Small intestine (tissue), 7 donors: Measurements from ENCODE around the gene CYREN. TPM values are rescaled to one million over a fixed set of nuclear protein-coding genes. Genes with fewer than 3 reads are reported as not detected.

Experiments
- DNase-seq, 2 donors: peaks; one replicate each; pipeline versions ENCODE4 v3.0.0 to v3.0.0-alpha.2; 2013
- FAIRE-seq: peaks from 2 replicates; lab custom pipeline; 2012; peaks lifted over from hg19 to GRCh38; lab: Jason Lieb, UNC
- H3K27ac ChIP-seq, 3 donors: one replicate each; pipeline ENCODE4 v1.5.1; 2013; ENCODE audit warnings: low read length in 2 of 3, mild to moderate bottlenecking in 2 of 3, control low read depth in 1 of 3, inconsistent platforms in 1 of 3, low read depth in 1 of 3, moderate library complexity in 1 of 3
- H3K27me3 ChIP-seq, 3 donors: one replicate each; pipeline ENCODE4 v1.6.1; 2013; ENCODE audit warnings: low read length in 3 of 3, inconsistent platforms in 1 of 3; ENCODE audit not compliant: control insufficient read depth in 3 of 3, insufficient read depth in 3 of 3
- H3K36me3 ChIP-seq, 3 donors: one replicate each; pipeline ENCODE4 v1.6.1; 2013; ENCODE audit warnings: low read length in 3 of 3, inconsistent platforms in 1 of 3, low read depth in 1 of 3, mild to moderate bottlenecking in 1 of 3, moderate library complexity in 1 of 3; ENCODE audit not compliant: control insufficient read depth in 3 of 3, insufficient read depth in 2 of 3
- H3K4me1 ChIP-seq, 3 donors: one replicate each; pipeline ENCODE4 v1.6.1; 2013; ENCODE audit warnings: low read length in 2 of 3, inconsistent platforms in 1 of 3, low read depth in 1 of 3, mild to moderate bottlenecking in 1 of 3, moderate library complexity in 1 of 3; ENCODE audit not compliant: control insufficient read depth in 3 of 3, insufficient read depth in 2 of 3
- H3K4me3 ChIP-seq, 3 donors: one replicate each; pipeline ENCODE4 v1.5.1; 2013; ENCODE audit warnings: low read length in 3 of 3, control low read depth in 1 of 3, inconsistent platforms in 1 of 3, low read depth in 1 of 3, mild to moderate bottlenecking in 1 of 3, moderate library complexity in 1 of 3
- H3K9me3 ChIP-seq, 2 donors: one replicate each; pipeline ENCODE4 v1.6.1; 2013; ENCODE audit warnings: low read depth in 1 of 2, low read length in 1 of 2; ENCODE audit not compliant: control insufficient read depth in 2 of 2, insufficient read depth in 1 of 2
- WGBS, 3 donors: extraction: QIAGEN DNeasy Blood & Tissue Kit; methylation state at CpG; one replicate each; pipeline ENCODE4 v1.1.7; 2013; 5-methylcytosine and 5-hydroxymethylcytosine counted together
- polyA plus RNA-seq, 4 donors: library from polyadenylated mRNA; stranded (reverse) in 3 of 4; unstranded in 1 of 4; fragments of 200-250 nt in 3 of 4; fragments of 120-200 nt in 1 of 4; gene quantifications; one replicate each; pipeline versions ENCODE4 v1.2.1 to v1.2.3, GENCODE V29; 2013
- donor health status: healthy with polysubstance abuse.
- donor health status: control.
- donor health status: control.
- donor health status: Bipolar disorder and iron deficiency.
- donor health status: healthy.

Gene CYREN
- polyA plus RNA-seq, 4 donors: 26.6 to 33.8 (median 28.9) TPM

DNA sequence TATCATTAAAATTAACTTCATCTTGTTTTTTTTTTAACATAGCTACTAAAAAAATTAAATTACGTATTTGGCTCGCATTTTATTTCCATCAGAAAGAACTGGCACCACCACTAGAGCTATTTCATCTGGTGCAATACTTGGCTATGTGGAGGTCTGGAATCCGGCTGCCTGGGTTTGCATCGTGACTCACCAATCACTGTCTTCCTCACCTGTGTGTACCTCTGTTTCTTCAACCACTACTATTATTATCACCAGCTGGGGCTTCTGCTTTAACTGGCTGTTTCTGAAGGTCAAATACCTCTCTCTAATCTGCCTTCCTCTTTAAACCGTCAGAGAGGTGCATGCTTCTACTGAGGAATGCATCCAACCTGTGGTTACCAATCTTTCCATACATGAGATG lies 34.4 kb upstream of the CYREN start:
- no peak overlapping the region for H3K27ac ChIP-seq

DNA sequence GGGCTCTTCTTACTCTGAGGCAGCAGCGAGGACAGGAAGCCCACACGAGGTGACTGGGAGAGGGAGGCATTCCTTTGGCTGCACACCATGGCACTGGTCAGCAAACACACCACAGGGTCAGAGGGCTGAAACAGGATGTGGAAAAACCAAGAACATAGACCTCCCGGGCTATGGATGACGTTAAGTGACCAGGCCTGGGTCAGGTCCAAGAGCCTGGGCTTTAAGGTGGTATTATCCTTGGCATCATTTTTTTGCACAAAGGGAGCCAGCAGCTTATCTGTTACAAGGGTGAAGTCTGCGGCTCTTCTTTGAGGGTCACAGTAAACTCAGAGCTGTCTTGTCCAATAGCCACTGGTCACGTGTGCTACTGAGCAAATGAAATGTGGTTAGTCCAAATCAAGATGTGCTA lies 33.8 kb upstream of the CYREN start:
- no peak overlapping the region for H3K4me3 ChIP-seq
- peaks cover 0 to 17% (median 3%) of the 10 kb centered on the region in 3 donors for H3K36me3 ChIP-seq
- no peaks in the 10 kb centered on the region for H3K4me1 ChIP-seq
- H3K27ac ChIP-seq: no peak overlapping the region
- DNase-seq (no peak), FAIRE-seq (no peak)
- H3K27me3 ChIP-seq: peaks cover 0 to under 1% (median 0%) of the 10 kb centered on the region in 3 donors
- H3K9me3 ChIP-seq: no peaks in the 10 kb centered on the region
- WGBS, 3 donors: 87 to 90% (median 88%) methylated on average over 6 of the region's 6 CpGs

More for the DNA sequence above, 34.4 kb upstream of the CYREN start:
- H3K27me3 ChIP-seq: peaks cover 0 to 4% (median 0%) of the 10 kb centered on the region in 3 donors
- H3K9me3 ChIP-seq: no peaks in the 10 kb centered on the region
- no peak for FAIRE-seq
- no peak overlapping the region for H3K4me3 ChIP-seq
- 91 to 92% (median 92%) methylated on average over 5 of the region's 5 CpGs for WGBS, 3 donors
- no peaks in the 10 kb centered on the region for H3K4me1 ChIP-seq
- no peak for DNase-seq
- H3K36me3 ChIP-seq: peaks cover 0 to 15% (median 3%) of the 10 kb centered on the region in 3 donors

DNA sequence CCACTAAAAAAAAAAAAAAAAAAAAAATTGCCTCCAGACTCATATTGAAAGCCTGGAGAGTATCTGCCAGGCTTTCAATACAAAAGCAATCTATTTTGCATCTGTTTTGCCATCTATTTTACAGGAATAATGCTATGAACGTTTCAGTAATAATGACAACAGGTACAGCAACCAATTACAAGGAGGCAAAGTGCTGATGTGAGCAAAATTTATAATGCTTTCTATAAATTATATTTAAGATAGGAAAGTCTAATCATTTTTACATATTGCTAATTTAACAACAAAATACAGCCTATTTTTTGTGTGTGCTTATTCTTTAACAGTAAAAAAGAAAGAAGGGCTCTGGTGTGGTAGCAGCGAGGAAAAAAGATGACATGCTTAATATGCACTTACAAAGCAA lies 30.8 kb upstream of the CYREN start:
- H3K9me3 ChIP-seq: no peaks in the 10 kb centered on the region
- FAIRE-seq (no peak), DNase-seq (no peak)
- H3K4me3 ChIP-seq: no peak overlapping the region
- H3K4me1 ChIP-seq: no peaks in the 10 kb centered on the region
- H3K27me3 ChIP-seq: no peaks in the 10 kb centered on the region
- 84 to 91% (median 85%) methylated on average over 2 of the region's 2 CpGs for WGBS, 3 donors
- H3K27ac ChIP-seq: no peak overlapping the region
- H3K36me3 ChIP-seq: peaks cover 5 to 35% (median 5%) of the 10 kb centered on the region in 3 donors

DNA sequence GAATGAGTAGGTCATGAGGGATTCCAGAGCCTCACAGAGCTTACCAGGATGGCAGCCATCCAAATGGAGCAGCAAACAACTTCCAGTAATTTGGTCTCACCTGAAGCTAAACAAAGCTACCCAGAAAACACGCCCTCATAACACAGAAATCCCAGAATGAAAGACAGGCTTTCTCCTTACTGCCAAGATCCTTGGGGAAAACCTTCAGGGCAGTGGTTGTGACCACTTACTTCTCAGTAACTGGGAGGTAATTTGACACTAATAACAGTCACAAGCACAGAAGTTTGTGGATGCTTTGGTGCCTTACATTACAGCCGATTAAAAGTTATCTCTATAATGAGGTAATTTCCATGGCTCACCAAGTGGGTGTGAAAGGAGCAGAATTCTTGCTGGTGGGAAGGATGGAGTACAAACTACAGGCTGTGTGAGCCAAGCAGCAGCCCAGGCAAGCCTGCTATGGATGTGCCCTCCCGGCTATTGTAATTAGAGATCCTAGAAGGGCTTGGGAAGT lies 30.4 kb upstream of the CYREN start:
- FAIRE-seq: no peak
- H3K4me3 ChIP-seq: no peak overlapping the region
- peaks cover 5 to 38% (median 8%) of the 10 kb centered on the region in 3 donors for H3K36me3 ChIP-seq
- H3K4me1 ChIP-seq: no peaks in the 10 kb centered on the region
- H3K9me3 ChIP-seq: no peaks in the 10 kb centered on the region
- H3K27ac ChIP-seq: no peak overlapping the region
- no peaks in the 10 kb centered on the region for H3K27me3 ChIP-seq
- 74 to 88% (median 74%) methylated on average over 3 of the region's 3 CpGs for WGBS, 3 donors
- no peak for DNase-seq

DNA sequence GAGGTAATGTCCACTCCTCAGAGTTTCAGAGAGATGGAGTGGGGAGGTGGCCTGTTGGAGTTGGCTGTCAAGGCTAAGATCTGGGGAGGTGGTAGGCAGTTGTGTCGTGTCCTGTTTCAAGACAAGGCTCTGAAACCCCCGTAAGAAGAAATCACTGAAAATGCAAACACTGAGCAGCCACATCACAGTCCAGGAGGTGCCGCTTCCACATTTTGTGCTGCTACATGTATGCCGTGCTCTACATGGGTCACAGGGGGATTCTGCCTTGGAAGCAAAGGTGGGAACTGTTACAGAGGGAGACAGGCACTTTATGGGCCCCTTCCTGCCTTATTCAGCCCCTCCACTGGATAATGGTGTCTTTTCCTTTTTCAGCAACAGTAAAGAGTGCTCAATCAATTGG lies 28.9 kb upstream of the CYREN start:
- Histone ChIP-seq H3K9me3 (no peaks in the 10 kb centered on the region), H3K4me3 (no peak overlapping the region), H3K27me3 (no peaks in the 10 kb centered on the region), H3K27ac (no peak overlapping the region), H3K36me3 (peaks cover 5 to 41% (median 10%) of the 10 kb centered on the region in 3 donors), H3K4me1 (no peaks in the 10 kb centered on the region)
- WGBS, 3 donors: 91 to 97% (median 93%) methylated on average over 4 of the region's 4 CpGs
- FAIRE-seq (no peak), DNase-seq (no peak)

DNA sequence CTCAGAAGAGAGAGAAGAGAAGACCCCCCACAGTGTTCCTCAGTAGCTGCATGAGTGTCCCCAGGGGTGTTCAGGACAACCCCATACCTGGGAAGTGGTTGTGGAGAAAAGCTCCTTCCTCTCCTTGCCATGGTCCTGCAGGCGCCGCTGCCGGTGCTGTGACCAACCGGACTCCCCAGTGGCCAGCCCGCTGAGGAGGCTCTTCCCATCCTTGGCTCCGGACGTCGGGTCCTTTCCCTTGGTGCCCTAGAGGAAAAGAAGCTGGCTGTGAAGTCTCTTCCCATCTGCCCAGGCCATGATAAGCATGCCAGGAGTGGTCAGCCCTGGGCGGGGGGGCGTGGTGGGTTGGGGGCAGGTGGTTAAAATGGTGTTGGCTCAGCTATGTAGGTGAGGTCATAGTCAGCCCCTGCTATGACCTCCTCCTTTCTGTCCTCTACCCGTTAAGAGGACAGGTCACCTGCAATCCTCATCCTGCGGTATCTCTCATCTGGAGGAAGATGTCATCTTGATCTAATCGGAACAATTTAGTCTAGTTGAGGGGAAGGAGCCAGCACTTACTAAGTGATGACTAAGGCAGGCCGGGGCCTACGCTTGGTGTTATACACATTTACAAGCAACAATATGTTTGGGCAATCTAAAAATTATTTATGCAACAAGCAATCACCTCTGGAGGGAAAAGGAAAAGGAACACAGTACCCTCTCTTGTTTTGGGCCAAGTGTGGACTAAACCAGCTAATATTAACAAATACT lies 27.6 kb upstream of the CYREN start:
- Histone ChIP-seq H3K27me3 (no peaks in the 10 kb centered on the region), H3K27ac (no peak overlapping the region), H3K4me3 (no peak overlapping the region), H3K9me3 (no peaks in the 10 kb centered on the region), H3K36me3 (peaks cover 2 to 44% (median 10%) of the 10 kb centered on the region in 3 donors), H3K4me1 (no peaks in the 10 kb centered on the region)
- WGBS, 3 donors: 93 to 95% (median 94%) methylated on average over 15 of the region's 15 CpGs
- FAIRE-seq (no peak), DNase-seq (no peak)

DNA sequence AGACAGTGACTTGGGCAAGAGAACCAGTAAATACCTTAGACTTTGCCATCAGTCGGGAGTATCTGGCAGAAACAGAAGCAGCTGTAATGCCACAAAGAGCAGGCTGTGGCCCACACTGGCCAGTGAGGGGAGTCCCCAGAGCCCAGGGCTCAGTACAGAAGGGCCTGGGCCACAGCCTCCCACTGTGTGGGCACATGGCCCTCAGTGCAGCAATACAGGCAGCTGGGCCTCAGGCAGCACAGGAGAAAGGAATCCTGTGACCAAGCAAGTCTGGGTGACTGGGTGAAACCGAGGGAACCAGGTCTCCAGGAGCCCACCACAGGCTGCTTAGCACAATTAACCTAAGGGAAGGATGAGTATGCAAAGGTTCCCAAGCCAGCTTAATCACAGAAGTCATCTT lies 26.8 kb upstream of the CYREN start:
- no peaks in the 10 kb centered on the region for H3K9me3 ChIP-seq
- no peaks in the 10 kb centered on the region for H3K4me1 ChIP-seq
- peaks cover 2 to 46% (median 10%) of the 10 kb centered on the region in 3 donors for H3K36me3 ChIP-seq
- H3K27me3 ChIP-seq: no peaks in the 10 kb centered on the region
- H3K27ac ChIP-seq: no peak overlapping the region
- no peak for FAIRE-seq
- 86 to 97% (median 94%) methylated on average over 2 of the region's 2 CpGs for WGBS, 3 donors
- no peak for DNase-seq
- H3K4me3 ChIP-seq: no peak overlapping the region

DNA sequence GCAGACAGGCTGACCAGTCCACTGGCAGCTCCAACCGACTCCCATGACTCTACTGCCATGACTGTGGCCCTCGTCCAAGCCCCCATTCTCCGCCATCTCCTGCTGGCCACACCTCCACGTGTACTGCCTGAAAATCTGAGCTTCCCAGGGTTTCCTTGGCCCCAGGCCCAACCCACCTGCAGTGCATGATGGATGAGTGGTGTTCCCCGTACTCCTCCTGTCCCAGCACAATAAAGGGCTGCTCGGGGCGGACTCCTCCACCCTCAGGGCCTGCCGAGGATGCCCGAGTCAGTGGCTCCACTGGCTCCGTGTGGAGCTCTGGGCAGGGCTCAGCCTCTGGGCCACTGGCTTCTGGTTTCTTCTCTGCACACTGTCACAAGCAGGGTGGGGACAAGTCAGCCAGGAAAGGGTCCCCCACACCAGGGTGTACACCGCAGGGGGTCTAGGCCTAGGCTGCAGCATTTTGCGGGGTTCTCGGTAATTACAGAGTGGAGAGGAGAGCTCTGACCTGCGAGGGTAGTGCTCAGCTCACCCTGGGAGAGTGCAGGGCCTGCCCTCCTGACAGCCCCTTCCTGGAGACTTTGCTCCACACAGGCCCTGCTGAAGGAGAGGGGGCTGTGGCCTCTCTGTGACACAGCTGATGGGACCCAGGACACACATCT lies 25.6 kb upstream of the CYREN start:
- 90 to 96% (median 90%) methylated on average over 14 of the region's 14 CpGs for WGBS, 3 donors
- H3K27me3 ChIP-seq: no peaks in the 10 kb centered on the region
- H3K9me3 ChIP-seq: no peaks in the 10 kb centered on the region
- H3K36me3 ChIP-seq: peaks cover 2 to 48% (median 10%) of the 10 kb centered on the region in 3 donors
- H3K4me3 ChIP-seq: no peak overlapping the region
- DNase-seq (no peak), FAIRE-seq (no peak)
- no peak overlapping the region for H3K27ac ChIP-seq
- no peaks in the 10 kb centered on the region for H3K4me1 ChIP-seq
